Activated CD8-positive, alpha-beta T cell treated with anti-CD3 and anti-CD28 coated beads for 36 hours (primary cell): ENCODE results near the gene SPTB. TPM values are rescaled to one million over a fixed set of nuclear protein-coding genes. Genes with fewer than 3 reads are reported as not detected.
A peak's percentile ranks its signal among the peaks of the same experiment; 100 is the strongest.

ENCODE experiments used
- ATAC-seq: fragments of 200-7000 bp; cut with Tn5 transposase; one replicate; pipeline ENCODE4 v1.10.0; 2021; ENCODE audit warnings: mild to moderate bottlenecking, moderate library complexity
- CTCF ChIA-PET: fragments of 350-600 bp; sonication (Branson Sonifier 250); formaldehyde crosslinking; loops from one replicate; lab custom pipeline; 2021; ENCODE audit warnings: antibody characterized with exemption; lab: Charles Lee
- POLR2A ChIA-PET: fragments of 350-600 bp; sonication (Branson Sonifier 250); formaldehyde crosslinking; loops from one replicate; lab custom pipeline; 2021; ENCODE audit warnings: antibody characterized with exemption; lab: Charles Lee
- DNase-seq: peaks from one replicate; pipeline ENCODE4 v3.0.0-alpha.2; 2020
- H3K27ac Mint-ChIP-seq: one replicate; pipeline ENCODE4 v1.8.0; 2021; ENCODE audit warnings: mild to moderate bottlenecking, mixed read lengths
- H3K27me3 Mint-ChIP-seq: one replicate; pipeline ENCODE4 v1.8.0; 2021; ENCODE audit warnings: mixed read lengths
- H3K36me3 Mint-ChIP-seq: one replicate; pipeline ENCODE4 v1.8.0; 2021; ENCODE audit warnings: low read depth, mixed read lengths
- H3K4me1 Mint-ChIP-seq: one replicate; pipeline ENCODE4 v1.8.0; 2021; ENCODE audit warnings: low read depth, mixed read lengths
- H3K4me3 Mint-ChIP-seq: one replicate; pipeline ENCODE4 v1.8.0; 2021; ENCODE audit warnings: mild to moderate bottlenecking, moderate library complexity, mixed read lengths
- H3K9me3 Mint-ChIP-seq: one replicate; pipeline ENCODE4 v1.8.0; 2021; ENCODE audit warnings: mixed read lengths
- intact Hi-C: fragments of 100-400 bp; cut with micrococcal nuclease; formaldehyde crosslinking; loops from one replicate; pipeline ENCODE4 v1.10.0; 2022
- total RNA-seq, 2 experiments: library from RNA; stranded (reverse); gene quantifications; one replicate each; pipeline ENCODE4 v1.2.3, GENCODE V29; 2021
- TF ChIP-seq, protein P1 (sequence below): fragments of 200-600 bp; IDR thresholded peaks from one replicate; pipeline ENCODE4 v1.8.0; 2022; ENCODE audit warnings: antibody characterized with exemption, mild to moderate bottlenecking

The SPTB gene
- total RNA-seq, 2 experiments from 2014 or later: 0.07 to 0.27 TPM

DNA sequence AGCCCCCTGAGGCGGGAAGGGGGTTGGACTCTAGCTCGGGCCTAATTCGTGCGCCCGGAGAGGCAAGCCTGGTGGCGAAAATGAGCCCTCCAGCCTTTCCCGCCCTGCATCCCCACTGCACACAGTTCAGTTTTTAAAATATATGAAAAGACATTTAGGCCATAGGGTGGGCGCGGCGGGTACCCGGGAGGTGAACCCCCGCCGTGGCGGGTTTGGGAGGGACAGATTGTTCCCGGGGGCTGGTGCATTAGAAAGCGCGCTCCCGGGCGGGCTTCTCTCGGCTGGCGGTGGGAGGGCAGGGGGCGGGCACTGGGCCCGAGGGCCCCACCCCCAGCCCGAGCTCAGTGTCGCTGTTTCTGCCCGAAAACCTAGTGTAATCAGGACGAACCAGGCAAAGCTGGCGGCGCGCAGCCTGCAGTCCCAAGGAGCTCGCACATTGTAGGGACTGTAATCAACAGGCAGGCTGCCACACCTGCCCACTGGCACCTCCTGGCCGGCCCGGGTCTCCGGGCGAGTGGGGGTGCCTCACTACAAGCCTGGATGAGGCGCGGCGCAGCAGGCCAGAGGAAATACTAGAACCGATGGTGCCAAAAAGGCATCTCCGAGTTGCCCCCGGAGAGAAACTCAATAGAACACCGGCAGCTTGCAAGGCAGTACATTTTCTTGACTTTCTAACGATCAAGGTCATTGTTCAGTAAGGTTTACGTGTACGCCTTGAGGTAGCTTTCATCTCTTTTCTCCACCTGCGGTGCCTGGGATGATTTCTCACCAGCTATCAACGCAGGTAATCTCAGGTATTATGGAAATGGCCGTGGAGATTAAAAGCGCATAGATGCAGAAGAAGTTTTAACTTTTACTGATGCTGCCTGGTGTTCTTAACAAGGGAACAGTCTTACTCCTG, 764 bp upstream of the SPTB start:
- Mint-ChIP-seq H3K4me1 (peaks cover 2% of the 10 kb centered on the region), H3K9me3 (no peaks in the 10 kb centered on the region), H3K4me3 (peak overlapping the region; percentile 77), H3K27ac (no peak overlapping the region), H3K36me3 (no peaks in the 10 kb centered on the region), H3K27me3 (peaks cover 42% of the 10 kb centered on the region)
- TF ChIP-seq, protein P1, sequence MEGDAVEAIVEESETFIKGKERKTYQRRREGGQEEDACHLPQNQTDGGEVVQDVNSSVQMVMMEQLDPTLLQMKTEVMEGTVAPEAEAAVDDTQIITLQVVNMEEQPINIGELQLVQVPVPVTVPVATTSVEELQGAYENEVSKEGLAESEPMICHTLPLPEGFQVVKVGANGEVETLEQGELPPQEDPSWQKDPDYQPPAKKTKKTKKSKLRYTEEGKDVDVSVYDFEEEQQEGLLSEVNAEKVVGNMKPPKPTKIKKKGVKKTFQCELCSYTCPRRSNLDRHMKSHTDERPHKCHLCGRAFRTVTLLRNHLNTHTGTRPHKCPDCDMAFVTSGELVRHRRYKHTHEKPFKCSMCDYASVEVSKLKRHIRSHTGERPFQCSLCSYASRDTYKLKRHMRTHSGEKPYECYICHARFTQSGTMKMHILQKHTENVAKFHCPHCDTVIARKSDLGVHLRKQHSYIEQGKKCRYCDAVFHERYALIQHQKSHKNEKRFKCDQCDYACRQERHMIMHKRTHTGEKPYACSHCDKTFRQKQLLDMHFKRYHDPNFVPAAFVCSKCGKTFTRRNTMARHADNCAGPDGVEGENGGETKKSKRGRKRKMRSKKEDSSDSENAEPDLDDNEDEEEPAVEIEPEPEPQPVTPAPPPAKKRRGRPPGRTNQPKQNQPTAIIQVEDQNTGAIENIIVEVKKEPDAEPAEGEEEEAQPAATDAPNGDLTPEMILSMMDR: no peak
- ATAC-seq (peak; percentile 88), DNase-seq (peak; percentile 73)
- intact Hi-C loops: no loop called here
- CTCF ChIA-PET: interaction anchor here (1.0 to 9.1 kb wide), 8 partner anchors 10 to 113 kb away, joined by 3 to 92 read pairs (median 4); no protein-coding TSS in a partner anchor
- POLR2A ChIA-PET: no interaction called here

GRCh38 chr14:64878837-64879634, 671 bp downstream of the SPTB start:
- TF ChIP-seq, protein P1: no peak
- intact Hi-C loops: no loop called here
- Mint-ChIP-seq H3K9me3 (no peaks in the 10 kb centered on the region), H3K4me1 (peaks cover 2% of the 10 kb centered on the region), H3K4me3 (peak overlapping the region; percentile 45), H3K27ac (no peak overlapping the region), H3K36me3 (no peaks in the 10 kb centered on the region), H3K27me3 (peaks cover 41% of the 10 kb centered on the region)
- ATAC-seq: no peak
- ChIA-PET CTCF (interaction anchor here (9.1 kb wide), 1 partner anchor 13 kb away, joined by 92 read pairs; no protein-coding TSS in a partner anchor), POLR2A (interaction anchor here (1.0 kb wide), 1 partner anchor 15 kb away, joined by 3 read pairs; no protein-coding TSS in a partner anchor)
- DNase-seq: no peak

DNA sequence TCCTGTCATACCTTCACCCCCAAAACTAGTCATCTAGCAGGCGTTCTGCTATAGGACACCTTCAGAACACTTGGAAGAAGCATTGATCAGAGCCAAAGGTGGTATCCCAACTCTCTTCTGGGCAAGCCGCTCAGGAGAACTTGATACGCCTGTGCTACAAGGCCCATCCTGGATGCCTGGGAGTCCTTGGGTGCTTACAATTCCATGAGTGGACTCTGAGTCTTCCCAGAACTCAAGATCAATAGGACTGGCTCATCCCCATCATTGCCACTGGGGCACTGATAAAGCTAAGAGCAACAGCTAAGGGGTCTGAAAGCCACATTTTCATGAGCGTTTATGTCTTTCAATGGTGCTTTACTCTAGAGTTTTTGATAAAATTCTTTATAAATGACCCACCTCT, 1.9 kb downstream of the SPTB start:
- CTCF ChIA-PET: interaction anchor here (1.0 to 9.1 kb wide), 5 partner anchors 9 to 241 kb away, joined by 3 to 92 read pairs (median 3); no protein-coding TSS in a partner anchor
- no peak overlapping the region for H3K27ac Mint-ChIP-seq

DNA sequence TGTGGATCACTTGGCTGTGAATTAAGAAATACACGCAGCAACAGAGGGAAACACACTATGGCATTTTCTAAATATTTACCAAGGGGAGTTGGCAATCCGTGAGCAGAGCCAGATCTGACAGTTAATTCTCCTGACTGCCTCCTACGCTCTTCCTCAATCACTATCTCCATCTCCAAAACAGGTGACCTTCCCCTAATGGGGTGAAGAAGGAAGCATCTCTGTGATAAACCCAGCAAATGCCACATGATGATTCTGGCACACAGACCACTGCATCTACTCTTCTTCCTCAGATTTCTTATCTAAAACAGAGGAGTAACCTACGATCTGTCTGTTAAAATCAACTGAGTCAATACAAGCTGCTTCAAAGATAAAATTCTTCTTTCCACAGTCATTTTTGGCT, 4.4 kb downstream of the SPTB start:
- POLR2A ChIA-PET: no interaction called here
- Mint-ChIP-seq H3K9me3 (no peaks in the 10 kb centered on the region), H3K27me3 (peaks cover 29% of the 10 kb centered on the region), H3K4me3 (no peak overlapping the region), H3K4me1 (no peaks in the 10 kb centered on the region), H3K27ac (no peak overlapping the region), H3K36me3 (no peaks in the 10 kb centered on the region)
- intact Hi-C loops: no loop called here
- TF ChIP-seq, protein P1: no peak
- CTCF ChIA-PET: interaction anchor here (0.6 to 9.1 kb wide), 2 partner anchors 16 to 52 kb away, joined by 4 to 92 read pairs; no protein-coding TSS in a partner anchor
- no peak for ATAC-seq
- DNase-seq: no peak

More for the DNA sequence above, 1.9 kb downstream of the SPTB start:
- Mint-ChIP-seq H3K9me3 (no peaks in the 10 kb centered on the region), H3K27me3 (peaks cover 37% of the 10 kb centered on the region), H3K36me3 (no peaks in the 10 kb centered on the region), H3K4me3 (no peak overlapping the region), H3K4me1 (peaks cover 2% of the 10 kb centered on the region)
- DNase-seq (no peak), ATAC-seq (no peak)
- intact Hi-C loops: no loop called here
- POLR2A ChIA-PET: no interaction called here
- TF ChIP-seq, protein P1: no peak
